Neural cell (in vitro differentiated cells): ENCODE results near the gene LTB4R2. TPM values are rescaled to one million over a fixed set of nuclear protein-coding genes. Genes with fewer than 3 reads are reported as not detected.
"Not testable (repeated sequence)": the region's sequence is repeated elsewhere in the genome, so short reads cannot be mapped to it uniquely, and the experiment has no call there.

Source experiments
- H2AFZ ChIP-seq: fragments of 200-600, 300-800 bp; sonication (generic), shearing (Covaris generic); 2 replicates; pipeline ENCODE4 v1.6.0; 2014; ENCODE audit warnings: low read depth, mild to moderate bottlenecking, antibody characterized with exemption, low read length, moderate library complexity
- H3F3A ChIP-seq: fragments of 200-600 bp; shearing (Covaris generic); 2 replicates; pipeline ENCODE4 v1.6.1; 2016; ENCODE audit warnings: mild to moderate bottlenecking, moderate library complexity, mixed read lengths, antibody characterized with exemption, low read length; ENCODE audit not compliant: insufficient read depth, poor library complexity, severe bottlenecking
- H3K27ac ChIP-seq: fragments of 200-600, 300-800 bp; sonication (generic), shearing (Covaris generic); 2 replicates; pipeline ENCODE4 v1.5.1; 2014; ENCODE audit warnings: mild to moderate bottlenecking, low read length, moderate library complexity
- H3K27me3 ChIP-seq: fragments of 300-800, 200-600 bp; sonication (generic), shearing (Covaris generic); 2 replicates; pipeline ENCODE4 v1.6.0; 2014; ENCODE audit warnings: mild to moderate bottlenecking, low read depth, low read length, moderate library complexity; ENCODE audit not compliant: insufficient read depth
- H3K36me3 ChIP-seq: fragments of 300-800, 200-600 bp; sonication (generic), shearing (Covaris generic); 2 replicates; pipeline ENCODE4 v1.5.1; 2014; ENCODE audit warnings: mild to moderate bottlenecking, antibody characterized with exemption, low read length, moderate library complexity; ENCODE audit not compliant: insufficient read depth
- H3K4me2 ChIP-seq: fragments of 300-800, 200-600 bp; sonication (generic), shearing (Covaris generic); 2 replicates; pipeline ENCODE4 v1.6.0; 2014; ENCODE audit warnings: mild to moderate bottlenecking, low read length
- H3K4me3 ChIP-seq: fragments of 300-800, 200-600 bp; sonication (generic), shearing (Covaris generic); 2 replicates; pipeline ENCODE4 v1.5.1; 2014; ENCODE audit warnings: mild to moderate bottlenecking, low read length, moderate library complexity
- H3K79me2 ChIP-seq: fragments of 200-600 bp; shearing (Covaris generic); replicated peaks from 2 replicates; pipeline ENCODE4 v1.6.0; 2014; ENCODE audit warnings: mild to moderate bottlenecking, low read length, moderate library complexity; ENCODE audit not compliant: insufficient read depth
- H3K9ac ChIP-seq: fragments of 300-800, 200-600 bp; sonication (generic), shearing (Covaris generic); 2 replicates; pipeline ENCODE4 v1.6.1; 2016; ENCODE audit warnings: mild to moderate bottlenecking, low read length, mixed read lengths
- H3K9me2 ChIP-seq: fragments of 200-600 bp; shearing (Covaris generic); 2 replicates; pipeline ENCODE4 v1.6.1; 2016; ENCODE audit warnings: mild to moderate bottlenecking, low read length, mixed read lengths; ENCODE audit not compliant: insufficient read depth
- H3K9me3 ChIP-seq: fragments of 200-600, 300-800 bp; sonication (generic), shearing (Covaris generic); 2 replicates; pipeline ENCODE4 v1.6.1; 2016; ENCODE audit warnings: mild to moderate bottlenecking, mixed run types, low read length, moderate library complexity, mixed read lengths
- H4K20me1 ChIP-seq: fragments of 200-600 bp; shearing (Covaris generic); 2 replicates; pipeline ENCODE4 v1.6.1; 2016; ENCODE audit warnings: mild to moderate bottlenecking, mixed run types; ENCODE audit not compliant: insufficient read depth
- CTCF ChIP-seq: fragments of 450-650 bp; IDR thresholded peaks from 2 replicates; pipeline ENCODE4 v1.5.1; 2014; ENCODE audit warnings: antibody characterized with exemption, mild to moderate bottlenecking, moderate library complexity; ENCODE audit not compliant: poor library complexity, severe bottlenecking
- EP300 ChIP-seq: fragments of 450-650 bp; conservative IDR thresholded peaks from 2 replicates; pipeline ENCODE4 v1.6.1; 2014; ENCODE audit warnings: antibody characterized with exemption, mild to moderate bottlenecking, moderate library complexity; ENCODE audit not compliant: poor library complexity, severe bottlenecking
- EZH2 ChIP-seq: fragments of 200-600, 300-800 bp; shearing (Covaris generic), sonication (generic); IDR thresholded peaks from 2 replicates; pipeline ENCODE4 v1.6.1; 2014; ENCODE audit warnings: antibody characterized with exemption, low read length, borderline replicate concordance, mild to moderate bottlenecking; ENCODE audit not compliant: insufficient read depth, poor library complexity, severe bottlenecking
- MXI1 ChIP-seq: fragments of 450-650 bp; conservative IDR thresholded peaks from 2 replicates; pipeline ENCODE4 v1.6.1; 2014; ENCODE audit warnings: antibody characterized with exemption, mild to moderate bottlenecking; ENCODE audit not compliant: poor library complexity, severe bottlenecking
- POLR2AphosphoS5 ChIP-seq: IDR thresholded peaks from 2 replicates; pipeline ENCODE4 v1.6.1; 2012
- RAD21 ChIP-seq: fragments of 450-650 bp; conservative IDR thresholded peaks from 2 replicates; pipeline ENCODE4 v1.6.1; 2014; ENCODE audit warnings: antibody characterized with exemption, mild to moderate bottlenecking, moderate library complexity
- REST ChIP-seq: IDR thresholded peaks from 2 replicates; pipeline ENCODE4 v1.6.1; 2012; ENCODE audit warnings: borderline replicate concordance
- SMC3 ChIP-seq: fragments of 450-650 bp; conservative IDR thresholded peaks from 2 replicates; pipeline ENCODE4 v1.6.1; 2014; ENCODE audit warnings: antibody characterized with exemption, mild to moderate bottlenecking, moderate library complexity; ENCODE audit not compliant: poor library complexity
- TAF1 ChIP-seq: IDR thresholded peaks from 2 replicates; pipeline ENCODE4 v1.6.1; 2012; ENCODE audit warnings: low read depth
- polyA plus RNA-seq: library from polyadenylated mRNA; depleted of rRNA; stranded (reverse); fragments of >200 nt; gene quantifications from 2 replicates; pipeline ENCODE4 v1.2.3, GENCODE V29; 2014

The LTB4R2 gene
- polyA plus RNA-seq, 1 donor from 2014 or later, result 5.0 TPM

GRCh38 chr14:24327303-24327702, 17.4 kb downstream of the LTB4R2 start:
- no peaks in the 10 kb centered on the region for H4K20me1 ChIP-seq
- H3K4me3 ChIP-seq, result no peak overlapping the region
- H3K27ac ChIP-seq, result no peak overlapping the region
- H3K27me3 ChIP-seq, result peaks cover 20% of the 10 kb centered on the region
- no peaks in the 10 kb centered on the region for H3K79me2 ChIP-seq
- no peak for TF ChIP-seq POLR2AphosphoS5
- no peak for TF ChIP-seq REST
- no peak for TF ChIP-seq TAF1
- TF ChIP-seq SMC3, result no peak
- no peak for TF ChIP-seq EZH2
- TF ChIP-seq CTCF, result no peak
- no peak for TF ChIP-seq EP300
- TF ChIP-seq MXI1, result no peak
- TF ChIP-seq RAD21, result no peak
- no peaks in the 10 kb centered on the region for H3K9me3 ChIP-seq
- no peaks in the 10 kb centered on the region for H3K36me3 ChIP-seq
- H3K9ac ChIP-seq, result no peak overlapping the region
- H3K4me2 ChIP-seq, result no peak overlapping the region
- no peaks in the 10 kb centered on the region for H3F3A ChIP-seq
- no peaks in the 10 kb centered on the region for H3K9me2 ChIP-seq
- H2AFZ ChIP-seq, result no peak overlapping the region

- H3K4me3 ChIP-seq, H3K4me2 ChIP-seq, H2AFZ ChIP-seq, H3K27ac ChIP-seq, H3K9me3 ChIP-seq, H3K36me3 ChIP-seq, H3K9me2 ChIP-seq, H4K20me1 ChIP-seq, H3F3A ChIP-seq, H3K9ac ChIP-seq, H3K79me2 ChIP-seq: not testable (repeated sequence)
- peak; percentile 77 for TF ChIP-seq SMC3
- TF ChIP-seq CTCF, result peak; percentile 68
- TF ChIP-seq RAD21, result peak; percentile 63
- peaks cover 26% of the 10 kb centered on the region for H3K27me3 ChIP-seq
Measured at GRCh38 chr14:24327914-24328313, 18.0 kb downstream of the LTB4R2 start.
